DOHH2 (cell line): ENCODE results near the gene LAMC2.
"Not testable (repeated sequence)": the region's sequence is repeated elsewhere in the genome, so short reads cannot be mapped to it uniquely, and the experiment has no call there.

ENCODE experiments used
- EZH2phosphoT487 ChIP-seq: fragments of 200-600 bp; sonication (generic); IDR thresholded peaks from 2 replicates; pipeline ENCODE4 v1.6.1; 2017; ENCODE audit warnings: borderline replicate concordance, mild to moderate bottlenecking, antibody characterized with exemption, low read length, moderate library complexity, mixed read lengths
- TF ChIP-seq, protein P1 (sequence below): fragments of 200-600 bp; sonication (generic); IDR thresholded peaks from one replicate; pipeline ENCODE4 v1.5.1; 2014; ENCODE audit warnings: antibody characterized with exemption, mild to moderate bottlenecking, low read depth, low read length; ENCODE audit not compliant: poor library complexity, severe bottlenecking

DNA sequence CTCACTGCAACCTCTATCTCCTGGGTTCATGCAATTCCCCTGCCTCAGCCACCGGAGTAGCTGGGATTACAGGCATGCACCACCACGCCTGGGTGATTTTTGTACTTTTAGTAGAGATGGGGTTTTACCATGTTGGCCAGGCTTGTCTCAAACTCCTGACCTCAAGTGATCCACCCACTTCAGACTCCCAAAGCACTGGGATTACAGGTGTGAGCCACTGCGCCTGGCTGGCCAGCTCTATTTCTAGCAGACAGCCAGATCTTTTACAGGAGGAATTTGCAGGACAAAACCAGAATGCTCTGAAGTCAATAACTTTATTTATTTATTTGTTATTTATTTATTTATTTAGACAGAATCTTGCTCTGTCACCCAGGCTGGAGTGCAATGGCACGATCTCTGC lies 87.9 kb downstream of the LAMC2 start:
- TF ChIP-seq, protein P1, sequence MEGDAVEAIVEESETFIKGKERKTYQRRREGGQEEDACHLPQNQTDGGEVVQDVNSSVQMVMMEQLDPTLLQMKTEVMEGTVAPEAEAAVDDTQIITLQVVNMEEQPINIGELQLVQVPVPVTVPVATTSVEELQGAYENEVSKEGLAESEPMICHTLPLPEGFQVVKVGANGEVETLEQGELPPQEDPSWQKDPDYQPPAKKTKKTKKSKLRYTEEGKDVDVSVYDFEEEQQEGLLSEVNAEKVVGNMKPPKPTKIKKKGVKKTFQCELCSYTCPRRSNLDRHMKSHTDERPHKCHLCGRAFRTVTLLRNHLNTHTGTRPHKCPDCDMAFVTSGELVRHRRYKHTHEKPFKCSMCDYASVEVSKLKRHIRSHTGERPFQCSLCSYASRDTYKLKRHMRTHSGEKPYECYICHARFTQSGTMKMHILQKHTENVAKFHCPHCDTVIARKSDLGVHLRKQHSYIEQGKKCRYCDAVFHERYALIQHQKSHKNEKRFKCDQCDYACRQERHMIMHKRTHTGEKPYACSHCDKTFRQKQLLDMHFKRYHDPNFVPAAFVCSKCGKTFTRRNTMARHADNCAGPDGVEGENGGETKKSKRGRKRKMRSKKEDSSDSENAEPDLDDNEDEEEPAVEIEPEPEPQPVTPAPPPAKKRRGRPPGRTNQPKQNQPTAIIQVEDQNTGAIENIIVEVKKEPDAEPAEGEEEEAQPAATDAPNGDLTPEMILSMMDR, result not testable (repeated sequence)
- TF ChIP-seq EZH2phosphoT487, result not testable (repeated sequence)
